Loucy (cell line): Measurements from ENCODE around the gene GUF1.

Experiments used
- H2AFZ ChIP-seq: fragments of 200-600 bp; sonication (generic); 2 replicates; pipeline ENCODE4 v1.6.0; 2016; ENCODE audit warnings: antibody characterized with exemption, mild to moderate bottlenecking, low read length, moderate library complexity
- H3F3A ChIP-seq: fragments of 200-600 bp; 2 replicates; pipeline ENCODE4 v1.6.0; 2016; ENCODE audit warnings: antibody characterized with exemption, low read depth, mild to moderate bottlenecking
- H3K27me3 ChIP-seq: fragments of 200-600 bp; sonication (generic); 2 replicates; pipeline ENCODE4 v1.6.1; 2014; ENCODE audit warnings: low read length, mild to moderate bottlenecking; ENCODE audit not compliant: insufficient read depth, poor library complexity, severe bottlenecking
- H3K36me3 ChIP-seq: fragments of 200-600 bp; sonication (generic); 2 replicates; pipeline ENCODE4 v1.6.1; 2016; ENCODE audit warnings: low read length; ENCODE audit not compliant: insufficient read depth
- H3K4me1 ChIP-seq: fragments of 200-600 bp; sonication (generic); 2 replicates; pipeline ENCODE4 v1.5.1; 2014; ENCODE audit warnings: low read length, mild to moderate bottlenecking; ENCODE audit not compliant: insufficient read depth, poor library complexity, severe bottlenecking
- H3K4me2 ChIP-seq: fragments of 200-600 bp; sonication (generic); 2 replicates; pipeline ENCODE4 v1.6.0; 2014; ENCODE audit warnings: antibody characterized with exemption, low read length, low read depth, mild to moderate bottlenecking; ENCODE audit not compliant: poor library complexity, severe bottlenecking
- H3K4me3 ChIP-seq: fragments of 200-600 bp; sonication (generic); 2 replicates; pipeline ENCODE4 v1.5.1; 2014; ENCODE audit warnings: low read length, mild to moderate bottlenecking, mixed read lengths; ENCODE audit not compliant: poor library complexity, severe bottlenecking
- H3K79me2 ChIP-seq: fragments of 200-600 bp; sonication (generic); 2 replicates; pipeline ENCODE4 v1.6.1; 2014; ENCODE audit warnings: low read length; ENCODE audit not compliant: insufficient read depth
- H3K9ac ChIP-seq: fragments of 200-600 bp; sonication (generic); 2 replicates; pipeline ENCODE4 v1.6.0; 2014; ENCODE audit warnings: mild to moderate bottlenecking, low read depth, low read length, moderate library complexity; ENCODE audit not compliant: poor library complexity, severe bottlenecking
- H3K9me2 ChIP-seq: fragments of 200-600 bp; sonication (generic); replicated peaks from 2 replicates; pipeline ENCODE4 v1.6.1; 2016; ENCODE audit warnings: low read depth, low read length, mixed read lengths
- H3K9me3 ChIP-seq: fragments of 200-600 bp; sonication (generic); 2 replicates; pipeline ENCODE4 v1.6.1; 2014; ENCODE audit warnings: mild to moderate bottlenecking, antibody characterized with exemption, low read length, low read depth; ENCODE audit not compliant: insufficient read depth
- H4K20me1 ChIP-seq: fragments of 200-600 bp; sonication (generic); 2 replicates; pipeline ENCODE4 v1.6.0; 2014; ENCODE audit warnings: antibody characterized with exemption, low read length, mild to moderate bottlenecking; ENCODE audit not compliant: insufficient read depth, poor library complexity, severe bottlenecking
- CTCF ChIP-seq: fragments of 200-600 bp; sonication (generic); conservative IDR thresholded peaks from 2 replicates; pipeline ENCODE4 v1.5.1; 2014; ENCODE audit warnings: mild to moderate bottlenecking, antibody characterized with exemption, low read length
- EZH2phosphoT487 ChIP-seq: fragments of 200-600 bp; IDR thresholded peaks from 2 replicates; pipeline ENCODE4 v1.6.1; 2018; ENCODE audit warnings: antibody characterized with exemption, mild to moderate bottlenecking, moderate library complexity, borderline replicate concordance

Gene GUF1

GRCh38 chr4:44704673-44705072 lies 26.5 kb downstream of the GUF1 start:
- Histone ChIP-seq H3K9me2 (no peaks in the 10 kb centered on the region), H4K20me1 (no peaks in the 10 kb centered on the region), H3K9me3 (no peaks in the 10 kb centered on the region), H3K79me2 (no peaks in the 10 kb centered on the region), H3K36me3 (peaks cover 61% of the 10 kb centered on the region), H2AFZ (no peak overlapping the region), H3K4me2 (no peak overlapping the region), H3K9ac (no peak overlapping the region), H3F3A (no peaks in the 10 kb centered on the region), H3K4me3 (no peak overlapping the region), H3K4me1 (no peaks in the 10 kb centered on the region), H3K27me3 (no peaks in the 10 kb centered on the region)
- TF ChIP-seq EZH2phosphoT487: no peak
- no peak for TF ChIP-seq CTCF

- Histone ChIP-seq H3K4me2 (no peak overlapping the region), H3K9ac (no peak overlapping the region), H3K9me2 (no peaks in the 10 kb centered on the region), H3K4me3 (no peak overlapping the region), H2AFZ (no peak overlapping the region), H3K4me1 (peaks cover 11% of the 10 kb centered on the region), H4K20me1 (peaks cover 19% of the 10 kb centered on the region), H3K9me3 (no peaks in the 10 kb centered on the region), H3K79me2 (peaks cover 24% of the 10 kb centered on the region), H3F3A (no peaks in the 10 kb centered on the region), H3K27me3 (no peaks in the 10 kb centered on the region), H3K36me3 (peaks cover 32% of the 10 kb centered on the region; the same call in 1 of the 2 replicates)
- TF ChIP-seq CTCF (no peak), EZH2phosphoT487 (no peak)
Measured at GRCh38 chr4:44713125-44713524, 34.9 kb downstream of the GUF1 start.

GRCh38 chr4:44716597-44716996 lies 38.4 kb downstream of the GUF1 start:
- peaks cover 16% of the 10 kb centered on the region; the same call in 1 of the 2 replicates for H3K36me3 ChIP-seq

More at GRCh38 chr4:44716597-44716996, 38.4 kb downstream of the GUF1 start:
- TF ChIP-seq CTCF: no peak
- TF ChIP-seq EZH2phosphoT487: no peak
- Histone ChIP-seq H3F3A (no peaks in the 10 kb centered on the region), H3K79me2 (peaks cover 48% of the 10 kb centered on the region), H3K9ac (no peak overlapping the region), H3K27me3 (no peaks in the 10 kb centered on the region), H3K9me3 (no peaks in the 10 kb centered on the region), H3K4me3 (no peak overlapping the region), H2AFZ (no peak overlapping the region), H3K9me2 (no peaks in the 10 kb centered on the region), H3K4me2 (peak overlapping the region; percentile 24), H3K4me1 (peaks cover 34% of the 10 kb centered on the region), H4K20me1 (peaks cover 45% of the 10 kb centered on the region)
